Stimulated activated CD8-positive, alpha-beta memory T cell treated with anti-CD3 and anti-CD28 coated beads, Interleukin-12 subunit alpha, Interleukin-12 subunit beta, amount 100 ng/mL, for 1 hour (primary cell): Measurements from ENCODE around the gene SETD1A.
"Not testable (repeated sequence)": the region's sequence is repeated elsewhere in the genome, so short reads cannot be mapped to it uniquely, and the experiment has no call there.

ENCODE experiments used
- DNase-seq: peaks from one replicate; pipeline ENCODE4 v3.0.0-alpha.2; 2020; ENCODE audit warnings: low read depth

The SETD1A gene

GRCh38 chr16:30929167-30929566, 28.4 kb upstream of the SETD1A start:
- no peak for DNase-seq

GRCh38 chr16:30930160-30930571, 27.4 kb upstream of the SETD1A start:
- no peak for DNase-seq

- DNase-seq: no peak
These were observed 26.4 kb upstream of the SETD1A start for GRCh38 chr16:30931068-30931650.

- DNase-seq: no peak
These were observed 22.6 kb upstream of the SETD1A start for GRCh38 chr16:30934827-30935557.

- DNase-seq: no peak
These were observed 19.9 kb upstream of the SETD1A start for GRCh38 chr16:30937692-30938091.

- not testable (repeated sequence) for DNase-seq
These were observed 18.0 kb upstream of the SETD1A start for GRCh38 chr16:30939571-30939970.

GRCh38 chr16:30941600-30942425, 15.7 kb upstream of the SETD1A start:
- DNase-seq: peak; percentile 39

GRCh38 chr16:30942426-30942806, 15.1 kb upstream of the SETD1A start:
- no peak for DNase-seq

- DNase-seq: no peak
These were observed 13.2 kb upstream of the SETD1A start for GRCh38 chr16:30944352-30944751.

GRCh38 chr16:30946671-30947540, 10.6 kb upstream of the SETD1A start:
- DNase-seq: no peak

GRCh38 chr16:30947541-30947858, 10.1 kb upstream of the SETD1A start:
- no peak for DNase-seq

- no peak for DNase-seq
These were observed 9.5 kb upstream of the SETD1A start for GRCh38 chr16:30947859-30948666.

- DNase-seq: no peak
These were observed 8.6 kb upstream of the SETD1A start, which contains the start of gene ORAI3 for GRCh38 chr16:30948667-30949649. Gene ORAI3 (plus strand): TSS chr16:30949068. CDS start chr16:30949290, 222 bp downstream.

GRCh38 chr16:30949650-30950515, 7.7 kb upstream of the SETD1A start:
- no peak for DNase-seq

- DNase-seq: no peak
These were observed 7.0 kb upstream of the SETD1A start for GRCh38 chr16:30950516-30951065.

GRCh38 chr16:30951193-30951592, 6.4 kb upstream of the SETD1A start:
- DNase-seq: no peak

GRCh38 chr16:30951750-30952149, 5.8 kb upstream of the SETD1A start:
- no peak for DNase-seq

- DNase-seq: no peak
These were observed 4.4 kb upstream of the SETD1A start for GRCh38 chr16:30953111-30953510.
